Measurements from ENCODE around the gene PHF1. TPM values are rescaled to one million over a fixed set of nuclear protein-coding genes. Genes with fewer than 3 reads are reported as not detected.

The PHF1 gene
- total and polyA plus RNA-seq, 2 of the 13 experiments (the other 11 are each of a cell fraction or from before 2014, with no cell fraction given) = 25.4 to 61.9 TPM

GRCh38 chr6:33417903-33418689, 7.3 kb downstream of the PHF1 start, which contains the start of gene CUTA (continued):
- TF ChIP-seq ARID4A (CRISPR knock-in tag; IDR thresholded peaks at IDR 0.05; ENCODE audit: borderline replicate concordance) (peak; percentile 97; the same call in 1 of the 2 replicates), ZNF747 (CRISPR knock-in tag; IDR thresholded peaks at IDR 0.05; ENCODE audit: borderline replicate concordance) (peak; percentile 95; the same call in 1 of the 2 replicates), ZNF460 (CRISPR knock-in tag; IDR thresholded peaks at IDR 0.05; ENCODE audit: borderline replicate concordance) (no peak), FOXK2 (IDR thresholded peaks at IDR 0.05) (peak; percentile 88), FOXC1 (CRISPR knock-in tag; IDR thresholded peaks at IDR 0.05; ENCODE audit: borderline replicate concordance) (peak; percentile 90), REXO4 (CRISPR knock-in tag; IDR thresholded peaks at IDR 0.05; ENCODE audit: borderline replicate concordance) (no peak), GPN1 (CRISPR knock-in tag; IDR thresholded peaks at IDR 0.05; ENCODE audit: borderline replicate concordance) (no peak), ZZZ3 (CRISPR knock-in tag; IDR thresholded peaks at IDR 0.05; ENCODE audit: borderline replicate concordance) (peak; percentile 90; the same call in 1 of the 2 replicates), ZNF776 (CRISPR knock-in tag; IDR thresholded peaks at IDR 0.05) (no peak; the same call in 1 of the 2 replicates), MBD4 (IDR thresholded peaks at IDR 0.05; ENCODE audit: borderline replicate concordance, low read length) (no peak), DNMT1 (CRISPR knock-in tag; IDR thresholded peaks at IDR 0.05) (no peak), MEIS1 (CRISPR knock-in tag; IDR thresholded peaks at IDR 0.05; ENCODE audit: borderline replicate concordance) (peak; percentile 96), XRCC5 (optimal IDR thresholded peaks at IDR 0.05; ENCODE audit: low read length) (peak; percentile 78), ZMYM3 (CRISPR knock-in tag; IDR thresholded peaks at IDR 0.05) (no peak), ZNF7 (CRISPR knock-in tag; IDR thresholded peaks at IDR 0.05) (no peak), ZNF772 (CRISPR knock-in tag; IDR thresholded peaks at IDR 0.05) (peak; percentile 63), SNRNP70 (IDR thresholded peaks at IDR 0.05; ENCODE audit: low read depth, low read length) (no peak), ZNF563 (CRISPR knock-in tag; IDR thresholded peaks at IDR 0.05) (peak; percentile 86), HOXA7 (CRISPR knock-in tag; IDR thresholded peaks at IDR 0.05) (no peak), ZNF335 (CRISPR knock-in tag; IDR thresholded peaks at IDR 0.05) (peak; percentile 59), SMARCE1 (IDR thresholded peaks at IDR 0.05; ENCODE audit: borderline replicate concordance) (no peak), ZSCAN22 (CRISPR knock-in tag; IDR thresholded peaks at IDR 0.05) (peak; percentile 77; the same call in 1 of the 2 replicates), MIXL1 (CRISPR knock-in tag; IDR thresholded peaks at IDR 0.05) (peak; percentile 15; the same call in 1 of the 2 replicates), ZNF678 (CRISPR knock-in tag; IDR thresholded peaks at IDR 0.05) (peak; percentile 95), ZSCAN12 (CRISPR knock-in tag; IDR thresholded peaks at IDR 0.05) (peak; percentile 95), RCOR2 (CRISPR knock-in tag; IDR thresholded peaks at IDR 0.05) (no peak), SRY (CRISPR knock-in tag; IDR thresholded peaks at IDR 0.05) (peak; percentile 64; the same call in 1 of the 2 replicates), KLF16 (CRISPR knock-in tag; IDR thresholded peaks at IDR 0.05) (peak in 1 of 2 experiments; percentile 96; a peak in 2 of 4 replicates), ZNF367 (CRISPR knock-in tag; IDR thresholded peaks at IDR 0.05; ENCODE audit: borderline replicate concordance) (no peak; the same call in none of the 2 replicates), ZNF549 (CRISPR knock-in tag; IDR thresholded peaks at IDR 0.05) (no peak)
